ENCODE measurements around the gene RANBP10. TPM values are rescaled to one million over a fixed set of nuclear protein-coding genes. Genes with fewer than 3 reads are reported as not detected.

Gene RANBP10
- total RNA-seq, 1 donor from 2014 or later: 34.1 TPM

GRCh38 chr16:67783353-67783725 lies 23.0 kb downstream of the RANBP10 start:
- Mint-ChIP-seq H3K9me3 (ENCODE audit: low read depth) (no peaks in the 10 kb centered on the region), H3K27ac (no peak overlapping the region), H3K27me3 (no peaks in the 10 kb centered on the region), H3K4me3 (ENCODE audit: low read depth) (no peak overlapping the region), H3K4me1 (ENCODE audit: low read depth) (no peaks in the 10 kb centered on the region), H3K36me3 (ENCODE audit: insufficient read depth) (peaks cover 5% of the 10 kb centered on the region)
- no peak for TF ChIP-seq CTCF (IDR thresholded peaks at IDR 0.05; ENCODE audit: unreplicated experiment)
- DNase-seq (ENCODE audit: low spot score, unreplicated experiment): no peak

DNA sequence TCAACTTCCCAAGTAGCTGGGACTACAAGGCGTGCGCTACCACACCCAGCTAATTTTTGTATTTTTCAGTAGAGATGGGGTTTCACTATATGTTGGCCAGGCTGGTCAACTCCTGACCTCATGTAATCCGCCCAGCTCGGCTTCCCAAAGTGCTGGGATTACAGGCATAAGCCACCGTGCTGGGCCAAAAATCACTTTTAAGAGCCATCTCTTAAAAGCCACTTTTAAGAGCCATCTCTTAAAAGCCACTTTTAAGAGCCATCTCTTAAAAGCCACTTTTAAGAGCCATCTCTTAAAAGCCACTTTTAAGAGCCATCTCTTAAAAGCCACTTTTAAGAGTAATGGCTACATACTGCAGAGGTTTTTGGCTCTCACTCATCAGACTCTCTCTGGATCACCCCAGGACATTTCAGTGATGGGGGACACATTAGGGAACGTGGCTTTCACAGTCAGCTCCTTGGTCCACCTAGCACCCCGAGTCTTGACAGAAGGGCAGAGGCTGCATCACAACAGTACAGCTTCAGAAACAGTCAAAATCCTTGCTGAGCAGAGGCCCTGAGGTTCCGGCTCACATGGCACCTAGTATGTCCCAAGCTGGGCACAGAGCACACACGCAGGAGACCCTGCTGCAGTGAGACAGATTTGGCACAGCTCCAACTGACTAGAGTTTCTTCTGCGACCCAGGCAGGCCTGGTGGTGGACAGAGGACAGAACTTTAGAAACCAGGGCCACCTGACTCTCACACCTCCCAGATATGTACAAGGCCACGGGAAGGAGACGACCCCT lies 23.6 kb downstream of the RANBP10 start:
- H3K36me3 Mint-ChIP-seq (ENCODE audit: insufficient read depth): peaks cover 5% of the 10 kb centered on the region
- no peak overlapping the region for H3K27ac Mint-ChIP-seq
- H3K4me1 Mint-ChIP-seq (ENCODE audit: low read depth): no peaks in the 10 kb centered on the region
- DNase-seq (ENCODE audit: low spot score, unreplicated experiment): no peak
- H3K27me3 Mint-ChIP-seq: no peaks in the 10 kb centered on the region
- H3K9me3 Mint-ChIP-seq (ENCODE audit: low read depth): no peaks in the 10 kb centered on the region
- TF ChIP-seq CTCF (IDR thresholded peaks at IDR 0.05; ENCODE audit: unreplicated experiment): no peak
- H3K4me3 Mint-ChIP-seq (ENCODE audit: low read depth): no peak overlapping the region

DNA sequence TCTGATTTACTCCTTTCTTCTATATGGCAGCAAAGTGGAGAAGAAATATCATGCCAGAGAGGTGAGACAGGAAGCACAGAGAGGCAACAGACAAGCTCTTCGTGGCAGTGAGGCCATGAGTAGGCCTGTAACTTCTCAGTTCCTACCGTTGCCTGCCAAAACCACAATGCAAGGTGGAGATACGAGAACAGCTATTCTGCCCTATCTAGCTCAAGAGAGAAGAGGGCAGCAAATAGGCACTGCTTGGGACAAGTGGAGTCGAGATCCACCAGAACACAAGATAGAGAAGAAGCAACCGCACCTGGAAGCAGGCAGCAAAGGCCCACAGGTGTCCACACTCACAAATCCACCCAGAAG lies 24.8 kb downstream of the RANBP10 start:
- no peaks in the 10 kb centered on the region for H3K9me3 Mint-ChIP-seq (ENCODE audit: low read depth)
- no peaks in the 10 kb centered on the region for H3K27me3 Mint-ChIP-seq
- no peaks in the 10 kb centered on the region for H3K4me1 Mint-ChIP-seq (ENCODE audit: low read depth)
- no peak for TF ChIP-seq CTCF (IDR thresholded peaks at IDR 0.05; ENCODE audit: unreplicated experiment)
- no peak overlapping the region for H3K27ac Mint-ChIP-seq
- H3K36me3 Mint-ChIP-seq (ENCODE audit: insufficient read depth): peaks cover 5% of the 10 kb centered on the region
- H3K4me3 Mint-ChIP-seq (ENCODE audit: low read depth): no peak overlapping the region
- no peak for DNase-seq (ENCODE audit: low spot score, unreplicated experiment)

DNA sequence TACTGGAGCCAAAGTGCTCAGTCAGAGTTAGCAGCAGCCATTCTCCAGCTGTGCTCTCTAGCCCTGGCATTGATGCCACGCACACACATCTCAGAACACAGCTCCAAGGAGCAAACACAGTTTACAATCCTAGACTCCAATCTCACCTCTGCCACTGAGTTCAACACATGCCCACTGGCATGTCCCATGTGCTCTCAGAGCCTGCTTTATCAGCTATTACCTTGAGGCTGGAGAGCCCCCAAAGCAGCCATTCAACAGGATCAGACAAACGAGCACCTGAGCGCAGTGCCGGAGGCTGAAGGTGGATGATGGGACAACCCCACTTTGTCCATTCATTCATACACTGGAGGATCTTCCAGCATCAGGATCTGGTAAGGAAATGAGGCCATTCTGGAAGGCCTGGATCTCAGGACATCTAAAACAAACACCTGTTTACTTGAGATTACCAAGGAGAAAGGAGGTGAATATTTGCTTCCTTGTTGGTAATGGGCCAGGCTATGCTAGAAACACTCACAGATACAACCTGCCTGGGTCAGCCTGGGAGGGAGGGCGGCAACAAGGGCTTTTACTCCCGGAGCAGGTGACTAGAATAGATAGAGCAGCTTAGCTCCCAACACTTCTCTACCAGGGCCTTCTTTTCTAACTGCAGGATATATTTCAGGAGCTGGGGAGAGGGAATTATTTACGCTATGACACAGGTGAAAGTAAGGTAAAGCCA lies 25.4 kb downstream of the RANBP10 start:
- peaks cover 5% of the 10 kb centered on the region for H3K36me3 Mint-ChIP-seq (ENCODE audit: insufficient read depth)
- no peak overlapping the region for H3K27ac Mint-ChIP-seq
- H3K9me3 Mint-ChIP-seq (ENCODE audit: low read depth): no peaks in the 10 kb centered on the region
- TF ChIP-seq CTCF (IDR thresholded peaks at IDR 0.05; ENCODE audit: unreplicated experiment): no peak
- no peak overlapping the region for H3K4me3 Mint-ChIP-seq (ENCODE audit: low read depth)
- no peak for DNase-seq (ENCODE audit: low spot score, unreplicated experiment)
- no peaks in the 10 kb centered on the region for H3K4me1 Mint-ChIP-seq (ENCODE audit: low read depth)
- H3K27me3 Mint-ChIP-seq: no peaks in the 10 kb centered on the region

GRCh38 chr16:67779256-67780014 lies 26.9 kb downstream of the RANBP10 start:
- no peak for DNase-seq (ENCODE audit: low spot score, unreplicated experiment)
- H3K36me3 Mint-ChIP-seq (ENCODE audit: insufficient read depth): peaks cover 12% of the 10 kb centered on the region
- no peaks in the 10 kb centered on the region for H3K27me3 Mint-ChIP-seq
- no peak overlapping the region for H3K4me3 Mint-ChIP-seq (ENCODE audit: low read depth)
- peak overlapping the region; percentile 46 for H3K27ac Mint-ChIP-seq
- no peaks in the 10 kb centered on the region for H3K9me3 Mint-ChIP-seq (ENCODE audit: low read depth)
- TF ChIP-seq CTCF (IDR thresholded peaks at IDR 0.05; ENCODE audit: unreplicated experiment): no peak
- H3K4me1 Mint-ChIP-seq (ENCODE audit: low read depth): peaks cover 1% of the 10 kb centered on the region
